Tibial artery (tissue), 4 donors: ENCODE data around the gene SORBS2.

Experiments
- DNase-seq, 2 donors: peaks; one replicate each; pipeline ENCODE4 v3.0.0-alpha.2; 2019
- H3K27ac ChIP-seq, 2 donors: fragments of 200-600 bp; sonication (generic) in 1 of 2; 1 replicate in 1 of 2; 2 replicates in 1 of 2; pipeline ENCODE4 v1.5.1; 2018 to 2019; ENCODE audit warnings: mild to moderate bottlenecking in 1 of 2
- H3K27me3 ChIP-seq, 2 donors: fragments of 200-600 bp; sonication (generic) in 1 of 2; one replicate each; pipeline versions ENCODE4 v1.5.1 to v1.6.0; 2016 to 2019
- H3K36me3 ChIP-seq, 3 donors: fragments of 200-600 bp; sonication (generic) in 2 of 3; one replicate each; pipeline ENCODE4 v1.5.1; 2016 to 2019; ENCODE audit warnings: mild to moderate bottlenecking in 2 of 3
- H3K4me1 ChIP-seq, 4 donors: fragments of 200-600 bp; sonication (generic) in 2 of 4; 1 replicate in 3 of 4; 2 replicates in 1 of 4; pipeline ENCODE4 v1.5.1; 2016 to 2019
- H3K4me3 ChIP-seq, 2 donors: fragments of 200-600 bp; sonication (generic) in 1 of 2; 1 replicate in 1 of 2; 2 replicates in 1 of 2; pipeline ENCODE4 v1.5.1; 2018 to 2019; ENCODE audit warnings: mild to moderate bottlenecking in 2 of 2
- H3K9me3 ChIP-seq, 3 donors: fragments of 200-600 bp; sonication (generic) in 1 of 3; one replicate each; pipeline ENCODE4 v1.5.1; 2016 to 2019
- CTCF ChIP-seq, 2 experiments: fragments of 200-600 bp in 1 of 2; fragments of 450-650 bp in 1 of 2; IDR thresholded peaks; one replicate each; pipeline ENCODE4 v1.5.1; 2017 to 2019; ENCODE audit warnings: antibody characterized with exemption in 2 of 2, mild to moderate bottlenecking in 1 of 2, moderate library complexity in 1 of 2
- intact Hi-C: fragments of 100-400 bp; cut with DNase I; formaldehyde crosslinking; loops from one replicate; pipeline ENCODE4 v1.15.0; 2023; ENCODE audit warnings: low total_unique reads

The SORBS2 gene

DNA sequence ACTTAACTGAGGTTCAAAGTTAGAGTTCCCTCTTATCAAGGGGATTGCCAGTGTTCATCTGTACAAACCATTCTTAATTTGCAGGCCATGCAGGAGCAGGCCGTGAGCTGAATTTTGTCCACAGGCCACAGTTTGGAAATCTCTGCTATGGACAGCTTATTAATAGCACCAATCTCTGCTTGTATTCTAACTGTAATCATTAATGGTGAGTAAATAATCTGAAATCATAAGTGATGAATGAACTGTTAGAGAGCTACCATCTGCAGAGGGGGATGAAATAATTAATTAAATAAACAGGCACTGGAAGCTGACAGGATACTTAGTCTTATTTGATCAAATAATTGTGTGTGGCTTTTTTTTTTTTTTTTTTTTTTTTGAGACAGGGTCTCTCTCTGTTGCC lies 228.2 kb downstream of the SORBS2 start:
- Histone ChIP-seq H3K4me3 (no peak overlapping the region), H3K36me3 (peaks cover 16 to 18% (median 16%) of the 10 kb centered on the region in 3 donors), H3K27ac (no peak overlapping the region), H3K9me3 (no peaks in the 10 kb centered on the region), H3K27me3 (no peaks in the 10 kb centered on the region), H3K4me1 (peaks cover 0 to 4% (median 0%) of the 10 kb centered on the region in 4 donors)
- intact Hi-C loops = no loop called here
- TF ChIP-seq CTCF (IDR thresholded peaks at IDR 0.05) = no peak
- no peak for DNase-seq

GRCh38 chr4:185582651-185583400 lies 229.2 kb downstream of the SORBS2 start:
- H3K4me1 ChIP-seq = peaks cover 0 to under 1% (median 0%) of the 10 kb centered on the region in 4 donors
- H3K36me3 ChIP-seq = peaks cover 11 to 18% (median 14%) of the 10 kb centered on the region in 3 donors
- no peak overlapping the region for H3K4me3 ChIP-seq
- no peak overlapping the region for H3K27ac ChIP-seq
- TF ChIP-seq CTCF (IDR thresholded peaks at IDR 0.05) = no peak
- intact Hi-C loops = no loop called here
- no peaks in the 10 kb centered on the region for H3K9me3 ChIP-seq
- H3K27me3 ChIP-seq = no peaks in the 10 kb centered on the region
- no peak for DNase-seq

- TF ChIP-seq CTCF (IDR thresholded peaks at IDR 0.05) = no peak
- H3K9me3 ChIP-seq = no peaks in the 10 kb centered on the region
- DNase-seq = no peak
- no peak overlapping the region for H3K27ac ChIP-seq
- H3K4me3 ChIP-seq = no peak overlapping the region
- no peaks in the 10 kb centered on the region for H3K27me3 ChIP-seq
- intact Hi-C loops = no loop called here
- H3K36me3 ChIP-seq = peaks cover 0 to under 1% (median 0%) of the 10 kb centered on the region in 3 donors
- peaks cover 0 to 22% (median 7%) of the 10 kb centered on the region in 4 donors for H3K4me1 ChIP-seq
These were observed 231.3 kb downstream of the SORBS2 start for GRCh38 chr4:185580699-185581098.

GRCh38 chr4:185578284-185578683 lies 233.7 kb downstream of the SORBS2 start:
- intact Hi-C loops = no loop called here

More at GRCh38 chr4:185578284-185578683, 233.7 kb downstream of the SORBS2 start:
- Histone ChIP-seq H3K36me3 (no peaks in the 10 kb centered on the region), H3K27me3 (no peaks in the 10 kb centered on the region), H3K4me1 (peaks cover 0 to 37% (median 10%) of the 10 kb centered on the region in 4 donors), H3K27ac (peak overlapping the region in 1 of 2 donors; percentile 83), H3K4me3 (no peak overlapping the region), H3K9me3 (no peaks in the 10 kb centered on the region)
- DNase-seq = no peak
- no peak for TF ChIP-seq CTCF (IDR thresholded peaks at IDR 0.05)
